Activated CD4-positive, CD25-positive, alpha-beta regulatory T cell treated with anti-CD3 and anti-CD28 coated beads, Interleukin-2, amount 50 U/mL, for 72 hours (primary cell): ENCODE data around the gene UNC79.

Experiments used
- DNase-seq: peaks from one replicate; pipeline ENCODE4 v3.0.0; 2021

The UNC79 gene

DNA sequence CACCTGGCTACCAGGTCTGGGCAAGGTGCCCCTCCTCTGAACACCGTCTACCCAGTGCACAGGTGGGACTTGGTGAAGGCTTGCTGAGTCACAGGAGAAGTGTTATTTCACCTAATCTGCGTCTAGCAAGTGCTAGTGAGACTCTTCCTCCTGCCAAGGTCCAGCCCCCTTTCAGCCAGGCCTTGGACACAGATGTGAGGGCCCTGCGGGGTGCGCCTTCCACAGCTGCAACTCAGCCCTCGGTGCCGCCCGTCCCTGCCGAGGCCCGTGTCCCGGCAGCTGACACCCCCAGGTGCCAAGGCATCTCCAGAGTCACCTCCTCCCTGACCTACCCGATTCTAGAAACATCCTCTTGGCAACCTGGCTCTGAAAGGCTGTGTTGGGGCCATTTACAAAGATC is 302.5 kb downstream of the UNC79 start:
- no peak for DNase-seq

DNA sequence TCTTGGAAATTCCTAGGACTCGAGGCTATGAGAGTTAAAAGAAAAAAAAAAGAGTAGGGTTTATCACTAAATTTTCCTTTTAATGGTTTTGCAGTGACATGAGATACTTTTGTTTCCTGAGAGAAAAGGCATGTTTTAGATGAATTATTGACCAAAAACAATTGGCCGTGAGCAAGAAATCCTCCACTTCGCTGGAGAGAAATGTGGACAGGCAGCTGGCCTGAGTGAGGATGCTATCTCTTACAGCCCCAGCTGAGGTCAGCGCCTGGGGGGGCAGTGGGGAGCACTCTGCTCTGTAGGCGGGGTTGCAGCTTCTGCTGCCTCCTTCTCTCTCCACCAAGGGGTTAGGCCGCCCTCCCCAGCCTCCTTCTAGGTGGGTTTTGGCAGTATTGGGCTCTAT is 302.9 kb downstream of the UNC79 start:
- DNase-seq = no peak

DNA sequence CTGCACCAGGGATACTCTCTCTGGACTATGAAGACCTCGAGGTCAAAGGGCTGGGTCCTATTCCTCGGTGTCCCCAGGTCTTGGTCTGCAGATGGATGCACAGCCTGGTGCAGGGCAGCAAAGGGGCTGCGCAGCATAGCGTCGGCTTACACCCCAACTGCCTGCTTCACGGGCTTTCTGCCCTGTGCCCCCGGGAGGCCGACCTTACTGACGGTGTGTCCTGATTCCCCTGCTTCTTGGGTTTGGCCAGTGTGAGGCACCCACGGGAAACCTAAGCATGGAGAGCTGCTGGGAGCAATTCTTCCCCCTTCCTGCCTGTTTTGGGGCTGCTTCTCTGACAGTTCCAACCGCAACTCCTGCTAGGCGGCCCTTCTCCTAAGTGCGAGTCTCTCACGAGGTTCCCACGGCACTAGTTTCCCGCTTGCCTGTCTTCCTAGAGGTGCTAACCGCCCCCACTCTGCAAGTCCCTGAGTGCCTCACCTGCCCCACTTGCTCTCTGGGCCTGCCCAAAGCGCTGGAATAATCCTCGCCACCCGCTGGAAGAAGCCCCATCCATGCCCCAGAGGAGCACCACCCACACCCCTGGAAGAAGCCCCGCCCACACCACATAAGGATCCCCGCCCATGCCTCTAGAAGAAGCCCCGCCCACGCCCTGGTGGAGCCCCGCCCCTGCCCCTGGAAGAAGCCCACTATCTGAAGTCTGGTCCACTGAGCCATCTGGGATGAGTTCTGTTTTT is 303.5 kb downstream of the UNC79 start:
- no peak for DNase-seq

DNA sequence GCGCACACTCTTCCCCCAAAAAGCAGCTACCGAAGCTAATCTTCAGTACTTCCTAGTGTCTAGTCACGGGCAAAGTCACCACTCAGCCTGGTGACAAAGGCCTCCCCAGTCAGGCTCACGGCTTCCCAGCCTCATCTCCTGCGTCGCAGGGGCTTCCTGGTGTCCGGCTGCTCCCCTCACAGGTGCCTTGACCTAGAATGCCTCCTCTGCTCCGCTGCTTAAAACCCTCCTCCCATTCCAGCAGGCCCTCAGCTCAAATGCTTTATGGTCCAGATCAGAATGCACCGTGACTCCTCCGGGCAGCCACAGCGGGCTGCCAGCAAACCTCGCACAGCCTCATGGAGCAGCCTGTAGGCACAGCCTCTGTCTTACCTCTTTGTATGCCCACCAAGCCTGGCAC is 304.5 kb downstream of the UNC79 start:
- no peak for DNase-seq

DNA sequence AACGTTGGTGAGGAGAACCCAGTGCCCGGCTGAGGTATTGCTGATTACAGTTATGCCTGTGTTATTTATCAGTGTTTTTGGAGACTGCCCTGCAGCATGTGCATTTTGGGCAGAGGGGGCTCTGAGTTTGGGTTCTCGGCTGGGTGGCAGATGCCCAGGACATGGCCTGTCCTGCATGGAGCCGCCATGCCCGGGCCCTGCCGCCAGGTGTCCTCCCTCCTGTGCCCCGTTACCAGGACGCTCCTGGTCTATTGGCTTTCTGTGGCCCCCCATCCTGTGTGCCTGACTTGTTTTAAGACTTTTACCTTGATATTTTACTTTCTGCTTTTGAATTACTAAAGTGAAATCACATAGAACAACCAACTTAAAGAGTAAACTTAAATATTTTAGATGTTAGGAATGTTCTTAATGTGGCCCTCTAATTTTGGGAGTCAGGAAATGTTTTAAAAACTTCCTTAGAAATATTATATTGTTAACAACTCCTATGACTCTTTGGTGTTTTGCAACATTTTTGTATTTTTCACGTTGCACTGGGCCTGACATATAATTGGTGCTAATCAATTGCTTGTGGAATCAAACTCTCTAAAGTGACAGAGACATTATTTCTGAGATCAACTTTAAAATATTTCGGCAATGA is 305.8 kb downstream of the UNC79 start:
- no peak for DNase-seq

DNA sequence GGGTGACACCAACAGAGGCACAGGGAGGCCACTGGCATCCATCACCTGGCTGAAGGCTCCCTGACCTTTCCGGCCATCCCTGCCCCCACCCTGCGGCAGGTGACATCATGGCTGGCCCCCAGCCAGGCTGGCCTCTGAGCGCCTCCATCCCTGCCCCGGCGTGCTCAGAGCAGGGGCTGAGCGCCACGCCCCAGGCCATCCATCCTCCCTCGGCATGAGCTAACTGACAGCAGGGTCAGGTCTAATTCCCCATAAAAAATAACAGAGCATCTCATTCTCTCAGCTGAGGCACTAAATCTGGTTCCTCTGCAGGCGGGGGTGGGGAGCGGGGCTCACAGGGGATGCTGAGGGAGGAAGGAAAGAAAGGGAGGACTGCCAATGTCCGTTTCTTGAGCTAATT is 306.9 kb downstream of the UNC79 start:
- DNase-seq = no peak

DNA sequence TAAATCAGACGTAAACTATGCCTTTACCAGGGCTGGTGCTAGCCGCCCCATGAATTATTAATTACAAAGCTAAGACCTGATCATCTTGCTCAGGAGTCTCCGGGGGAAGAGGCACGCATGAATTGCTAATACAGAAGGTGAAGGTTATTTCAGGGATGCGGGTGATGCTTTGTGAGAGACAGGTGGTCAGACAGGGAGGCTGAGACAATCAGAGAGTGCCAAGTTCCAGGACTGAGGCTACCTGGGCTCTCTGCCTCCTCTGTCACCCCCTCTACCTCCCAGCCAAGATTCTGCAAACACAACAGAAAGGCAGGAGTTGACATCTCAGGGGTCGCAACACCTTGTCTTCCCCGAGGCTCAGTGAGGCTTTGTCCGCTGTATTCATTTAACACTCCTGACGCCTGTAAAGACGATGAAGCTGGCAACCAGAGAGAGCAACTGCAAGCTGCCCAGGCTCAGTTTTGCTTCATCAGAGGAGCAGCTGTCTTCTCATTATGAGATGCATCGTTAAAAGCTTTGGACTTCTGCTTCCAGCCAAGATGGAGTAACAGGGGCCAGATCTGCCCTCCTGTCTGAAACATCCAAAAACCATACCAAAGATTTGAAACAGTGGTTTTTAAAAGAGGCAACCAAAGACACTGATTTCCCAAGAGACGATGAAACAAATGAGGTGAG is 311.0 kb downstream of the UNC79 start:
- no peak for DNase-seq

DNA sequence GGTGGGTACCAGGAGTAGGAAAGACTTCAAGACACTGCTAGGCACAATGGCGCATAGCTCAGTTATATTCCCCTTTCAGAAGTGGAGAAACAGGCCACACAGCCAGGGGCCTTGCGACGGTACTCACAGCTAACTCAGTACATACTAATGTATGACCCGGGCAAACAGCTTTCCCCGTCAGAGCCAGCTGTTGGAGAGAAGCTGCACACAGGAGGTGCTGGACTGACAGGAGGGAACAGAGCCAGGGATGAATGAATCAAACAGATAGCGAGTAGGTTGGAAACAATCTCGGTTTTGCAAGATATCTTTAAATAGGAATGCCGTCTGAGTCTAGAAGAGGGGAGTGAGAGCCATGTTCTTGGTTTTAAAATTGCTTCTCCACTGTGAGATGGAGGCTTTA is 312.0 kb downstream of the UNC79 start:
- no peak for DNase-seq

DNA sequence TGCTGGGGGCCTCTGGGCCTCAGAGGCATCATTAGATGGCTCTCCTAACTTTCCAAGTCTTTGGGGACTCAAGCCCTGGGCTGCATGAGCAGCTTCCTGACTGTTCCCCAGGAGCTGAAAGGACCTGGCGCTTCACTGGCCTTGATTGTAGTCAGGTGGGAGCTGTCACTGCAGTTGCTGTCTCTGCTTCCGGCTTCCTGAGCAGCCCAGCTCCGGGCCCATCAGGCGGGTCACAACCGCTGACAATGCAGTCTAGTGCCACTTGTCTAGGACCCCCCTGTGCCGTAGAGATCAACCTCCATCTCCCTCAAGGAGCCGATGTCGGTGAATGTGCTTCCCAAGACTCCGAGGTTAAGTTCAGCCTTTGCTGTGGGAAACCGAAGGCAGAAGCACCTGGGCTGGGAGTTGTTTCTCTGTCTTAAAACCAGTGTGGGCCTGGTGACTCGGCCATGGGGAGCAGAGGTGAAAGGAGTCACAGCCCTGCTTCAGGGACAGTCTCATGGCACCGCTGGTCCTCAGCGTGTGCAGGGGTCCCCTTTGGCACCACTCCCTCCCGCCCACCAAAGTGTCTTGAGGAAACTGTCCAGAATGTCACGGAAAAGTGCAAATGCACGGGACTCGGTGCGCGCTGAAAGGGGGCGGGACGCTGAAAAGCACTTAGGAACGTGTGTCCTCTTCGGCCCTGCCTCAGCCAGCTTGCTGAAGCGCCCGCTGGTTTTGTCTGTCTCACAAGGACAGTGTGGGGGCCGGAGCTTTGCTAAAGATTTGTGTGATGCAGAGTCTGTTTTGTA is 312.7 kb downstream of the UNC79 start:
- DNase-seq = no peak

DNA sequence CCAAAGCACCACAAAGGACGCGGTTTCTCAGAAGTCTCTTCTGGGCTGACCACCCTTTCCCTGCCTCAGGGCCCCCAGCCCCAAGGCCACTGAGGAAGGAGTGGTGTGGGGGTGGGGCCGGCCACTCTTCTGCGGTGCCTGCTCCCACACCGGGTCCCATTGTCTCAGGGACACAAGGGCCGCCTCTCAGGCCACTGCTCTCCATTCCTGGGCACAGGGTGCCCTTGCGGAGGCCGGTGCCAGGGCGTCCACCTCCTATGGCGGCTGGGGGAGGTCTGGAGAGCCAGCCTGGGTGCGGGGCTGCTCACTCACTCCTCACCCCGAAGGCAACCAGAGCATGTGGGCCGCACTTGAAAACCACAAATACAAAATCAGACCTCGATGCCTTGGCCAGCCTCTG is 313.4 kb downstream of the UNC79 start:
- DNase-seq = no peak

DNA sequence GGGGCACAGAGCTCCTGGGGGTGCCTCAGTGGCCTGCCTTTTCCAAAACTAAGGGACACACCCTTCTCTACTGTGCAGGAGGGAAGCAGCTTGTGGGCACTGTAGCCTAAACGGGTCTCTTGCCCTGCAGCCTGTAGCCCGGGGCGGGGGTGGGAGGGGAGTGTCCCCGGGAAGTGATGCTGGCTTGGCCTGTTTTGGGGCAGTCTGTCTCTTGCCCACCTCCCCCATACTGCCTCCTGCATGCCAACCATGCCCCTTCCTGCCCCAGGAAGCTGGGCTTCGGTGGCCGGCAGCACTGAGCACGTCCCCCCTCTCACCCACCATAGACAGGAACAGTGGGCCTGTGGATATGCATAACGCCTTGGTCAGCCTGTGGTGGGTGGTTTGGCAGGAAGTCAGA is 314.1 kb downstream of the UNC79 start:
- DNase-seq = no peak

DNA sequence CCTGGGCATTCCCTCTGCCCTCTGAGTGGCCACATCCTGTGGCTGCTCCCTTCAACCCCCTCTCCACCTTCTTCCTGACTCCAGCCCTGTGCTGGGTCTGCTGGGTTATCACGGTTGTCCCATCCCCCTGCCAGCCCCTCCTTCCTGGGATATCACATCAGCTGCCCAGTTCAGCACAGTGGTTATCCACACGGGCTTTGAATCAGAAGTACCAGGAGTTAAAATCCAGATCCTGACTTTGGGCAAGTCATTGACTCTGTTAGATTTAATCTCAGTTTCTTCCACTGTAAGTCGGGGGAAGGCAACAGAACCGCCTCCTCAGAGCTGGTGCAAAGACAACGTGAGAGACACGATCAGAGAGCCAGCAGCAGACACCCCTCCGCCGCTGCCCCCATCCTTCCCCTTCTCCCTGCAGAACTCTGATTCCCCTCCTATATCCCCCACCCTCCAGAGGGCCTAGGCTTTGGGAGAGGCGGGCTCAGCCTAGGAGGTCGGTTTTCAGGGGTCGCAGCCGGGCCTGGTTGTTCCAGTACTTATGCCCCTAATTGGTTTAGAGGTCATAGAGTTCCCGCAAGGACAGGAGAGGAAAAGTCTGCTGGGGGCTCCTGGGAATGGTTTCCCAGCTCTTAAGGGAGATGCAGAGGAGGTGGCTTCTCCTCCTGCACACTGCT is 315.0 kb downstream of the UNC79 start:
- no peak for DNase-seq

DNA sequence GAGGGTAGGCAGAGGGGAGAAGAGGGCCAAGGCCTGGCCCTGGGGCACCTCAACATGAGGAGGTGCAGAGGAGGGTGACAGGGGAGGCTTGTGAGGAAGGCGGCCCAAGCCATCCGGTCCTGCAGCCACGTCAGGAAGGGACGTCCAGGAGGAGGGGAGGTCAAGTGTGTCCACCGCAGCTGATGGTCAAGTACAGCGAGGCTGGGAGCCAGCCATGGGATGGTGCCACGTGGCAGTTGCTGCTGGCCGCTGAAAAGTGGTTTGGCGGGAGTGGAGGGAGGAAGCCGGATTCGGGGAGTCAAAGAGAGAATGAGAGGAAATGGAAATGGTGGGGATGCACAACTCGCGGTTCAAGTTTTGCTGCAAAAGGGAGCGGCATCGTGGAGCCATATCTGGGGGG is 316.4 kb downstream of the UNC79 start:
- no peak for DNase-seq

DNA sequence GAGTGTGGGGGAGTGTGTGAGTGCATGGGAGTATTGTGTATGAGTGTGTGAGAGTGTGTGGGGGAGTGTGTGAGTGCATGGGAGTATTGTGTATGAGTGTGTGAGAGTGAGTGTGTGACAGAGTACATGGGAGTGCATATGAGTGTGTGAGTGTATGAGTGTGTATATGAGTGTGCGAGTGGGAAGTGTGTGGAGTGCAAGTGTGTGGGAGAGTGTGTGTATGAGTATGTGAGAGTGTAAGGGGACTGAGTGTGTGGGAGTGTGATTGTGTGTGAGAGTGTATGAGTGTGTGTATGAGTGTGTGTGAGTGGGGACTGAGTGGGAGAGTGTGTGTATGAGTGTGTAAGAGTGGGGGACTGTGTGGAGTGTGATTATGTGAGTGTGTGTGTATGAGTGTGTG is 316.8 kb downstream of the UNC79 start:
- DNase-seq = no peak

DNA sequence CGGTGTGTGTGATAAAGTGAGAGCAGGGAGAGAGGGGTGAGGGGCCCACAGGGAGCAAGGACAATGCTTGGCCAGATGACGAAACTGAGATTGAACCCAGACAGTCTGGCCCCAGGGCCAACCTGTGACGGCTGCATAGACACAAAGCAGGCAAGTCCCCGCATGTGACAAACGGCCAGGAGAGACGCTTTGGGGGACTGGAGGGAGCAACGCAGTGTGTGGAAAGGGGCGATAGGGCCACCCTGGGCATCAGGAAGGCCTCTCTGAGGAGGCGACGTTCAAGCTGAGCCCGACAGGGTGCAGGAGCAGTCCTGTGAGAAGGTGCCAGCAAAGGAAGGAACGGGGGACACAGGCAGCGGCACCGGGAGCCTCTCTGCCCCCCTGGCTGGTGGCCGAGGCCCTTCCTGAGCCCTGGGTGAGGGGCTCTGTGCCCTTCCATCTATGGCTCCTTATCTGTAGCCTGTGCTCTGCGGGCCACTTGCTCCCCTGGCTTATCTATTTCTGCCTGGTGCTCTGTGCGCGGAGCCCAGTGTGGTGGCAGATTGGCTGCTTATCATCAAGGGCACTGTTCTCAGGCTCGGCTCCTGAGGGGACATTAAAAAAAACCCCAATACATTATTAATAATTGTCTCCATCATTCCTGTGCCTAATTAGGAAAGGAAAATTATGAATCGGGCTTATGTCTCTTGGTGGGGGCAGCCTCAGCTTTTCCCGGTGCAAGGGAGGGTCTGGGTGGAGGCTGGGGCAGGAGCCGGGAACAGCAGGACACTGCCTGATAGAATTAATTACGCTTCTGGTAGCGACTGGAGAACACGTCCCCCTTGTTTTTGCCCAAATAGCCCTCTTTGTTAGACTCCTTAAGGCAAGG is 317.7 kb downstream of the UNC79 start:
- DNase-seq = no peak

DNA sequence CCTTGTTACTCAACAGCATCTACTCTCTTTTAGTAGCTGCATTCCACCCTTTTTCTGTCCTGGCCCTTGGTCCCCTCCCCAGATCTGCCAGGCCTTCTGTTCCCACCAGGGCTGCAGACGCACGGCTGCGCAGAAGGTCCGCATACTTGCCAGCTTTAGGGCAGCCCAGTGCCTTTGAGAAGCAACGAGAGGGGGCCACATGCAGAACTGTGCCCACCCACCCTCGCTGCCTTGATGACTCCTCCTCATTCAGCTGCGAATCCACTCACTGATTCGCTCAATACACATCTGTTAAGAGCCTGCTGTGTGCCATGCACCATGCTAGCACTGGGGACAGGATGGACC is 318.3 kb downstream of the UNC79 start:
- no peak for DNase-seq

DNA sequence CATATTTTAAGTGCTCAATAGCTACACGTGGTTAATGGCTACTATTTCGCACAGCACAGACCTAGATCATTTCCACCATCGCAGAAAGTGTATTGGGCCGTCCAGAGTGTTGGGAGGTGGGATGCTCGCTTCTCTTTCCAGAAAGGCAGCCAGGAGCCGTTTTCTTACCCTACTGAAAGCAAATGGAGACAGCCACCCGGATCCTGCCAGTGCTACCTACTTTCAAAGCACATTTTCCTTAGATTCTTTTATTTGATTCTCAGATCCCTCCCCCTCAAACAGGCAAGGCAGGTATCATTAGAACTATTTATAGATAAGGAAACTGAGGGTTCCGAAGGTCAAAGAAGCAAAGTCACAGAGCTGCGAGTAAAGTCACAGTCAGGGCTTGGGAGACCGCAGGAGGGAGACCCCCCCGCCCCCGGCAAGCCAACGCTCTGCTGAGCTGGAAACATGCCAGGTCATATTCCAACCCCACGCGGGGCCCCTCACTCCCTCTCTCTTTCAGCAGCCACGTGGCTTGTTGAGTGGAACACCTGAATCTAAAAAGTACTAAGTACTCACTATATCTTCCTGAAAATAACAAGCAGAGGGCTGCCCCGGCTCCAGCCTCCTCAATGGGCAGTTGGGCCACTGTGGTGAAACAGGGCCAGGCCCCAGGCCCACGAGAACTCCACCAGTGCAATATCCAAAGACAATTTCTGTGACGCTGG is 321.4 kb downstream of the UNC79 start:
- no peak for DNase-seq

DNA sequence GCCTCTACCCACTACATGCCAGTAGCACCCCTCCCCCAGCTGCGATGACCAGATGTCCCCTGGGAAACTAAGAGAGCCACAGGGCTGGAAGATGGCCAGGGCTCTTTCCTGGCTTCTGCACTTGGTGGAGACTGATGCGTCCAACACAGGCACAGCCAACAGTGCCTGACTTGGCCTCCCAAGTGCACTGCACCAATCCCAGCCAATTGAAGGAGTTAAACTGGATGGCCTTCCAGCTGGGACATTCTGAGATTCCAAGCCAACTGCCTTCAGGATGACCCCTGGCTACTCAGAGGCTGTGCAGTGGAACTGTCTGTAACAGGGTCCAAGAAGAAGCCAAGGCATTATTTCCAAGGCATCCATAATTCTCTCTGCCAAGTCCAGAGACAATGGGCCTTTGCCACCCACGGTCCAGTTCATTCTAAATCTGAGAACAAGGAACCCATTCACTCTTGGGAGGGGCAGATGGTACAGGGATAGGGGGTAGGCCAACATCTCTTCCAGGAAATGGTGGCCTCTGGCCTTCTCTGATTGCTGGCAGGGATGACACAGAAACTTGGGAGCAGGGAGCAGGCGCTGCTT is 322.3 kb downstream of the UNC79 start:
- no peak for DNase-seq

DNA sequence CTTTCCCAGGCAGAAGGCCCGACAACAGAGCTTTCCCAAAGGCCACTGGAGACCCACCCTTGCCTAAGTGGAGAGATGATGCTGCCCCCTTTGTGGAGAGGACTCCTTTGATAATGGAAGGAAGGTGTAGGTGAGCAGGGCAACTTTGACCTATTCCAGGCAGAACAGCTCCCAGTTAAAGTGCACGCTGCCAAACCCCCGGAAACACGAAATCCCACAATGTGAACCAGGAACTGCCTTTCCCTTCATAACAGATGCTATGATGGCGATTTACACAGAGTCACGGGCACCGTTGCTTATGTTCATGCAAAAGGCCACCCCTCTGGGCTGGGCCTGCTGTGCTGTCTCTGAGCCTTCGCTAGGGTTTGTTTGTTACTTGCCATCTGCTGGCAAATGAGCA is 322.9 kb downstream of the UNC79 start:
- DNase-seq = no peak

DNA sequence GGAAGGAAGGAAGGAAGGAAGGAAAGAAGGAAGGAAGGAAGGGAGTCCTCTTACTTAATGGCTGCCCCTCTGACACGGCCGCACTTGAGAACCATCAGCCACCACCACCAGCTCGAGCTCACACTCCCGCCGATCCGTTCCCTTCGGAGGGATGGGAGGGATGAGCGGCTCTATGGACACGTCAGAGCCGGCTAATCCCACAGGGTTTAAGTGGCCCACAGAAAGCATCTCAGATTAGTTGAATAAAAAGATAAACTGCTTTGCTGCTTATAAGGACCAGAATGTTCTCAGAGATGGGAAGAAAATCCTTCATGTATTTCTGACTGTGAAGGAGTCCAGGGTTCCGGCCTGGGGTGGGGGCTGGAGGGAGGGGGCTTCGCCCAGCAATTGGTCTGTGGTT is 326.5 kb downstream of the UNC79 start:
- no peak for DNase-seq
